ENCODE results near the gene MPHOSPH9.

Gene MPHOSPH9

GRCh38 chr12:123148655-123149054 is 84.3 kb downstream of the MPHOSPH9 start:
- POLR2A ChIA-PET (ENCODE audit: low non-redundant PET): no interaction called here
- TF ChIP-seq CTCF (conservative IDR thresholded peaks at IDR 0.05; ENCODE audit: low read depth): no peak
- no peak overlapping the region for H3K27ac ChIP-seq
- DNase-seq (ENCODE audit: low spot score): no peak
- CTCF ChIA-PET: interaction anchor here (1.0 kb wide), 1 partner anchor 105 kb away, joined by 5 read pairs; no protein-coding TSS in a partner anchor

GRCh38 chr12:123148223-123148622 is 84.7 kb downstream of the MPHOSPH9 start:
- DNase-seq (ENCODE audit: low spot score): no peak
- H3K27ac ChIP-seq: no peak overlapping the region
- POLR2A ChIA-PET (ENCODE audit: low non-redundant PET): no interaction called here
- CTCF ChIA-PET: no interaction called here
- TF ChIP-seq CTCF (conservative IDR thresholded peaks at IDR 0.05; ENCODE audit: low read depth): no peak

- no peak for TF ChIP-seq CTCF (conservative IDR thresholded peaks at IDR 0.05; ENCODE audit: low read depth)
- DNase-seq (ENCODE audit: low spot score): no peak
- ChIA-PET POLR2A (ENCODE audit: low non-redundant PET) (no interaction called here), CTCF (interaction anchor here (0.7 kb wide), 1 partner anchor 11 kb away, joined by 5 read pairs; no protein-coding TSS in a partner anchor)
- no peak overlapping the region for H3K27ac ChIP-seq
These were observed 87.7 kb downstream of the MPHOSPH9 start for GRCh38 chr12:123145211-123145610.

- DNase-seq (ENCODE audit: low spot score): no peak
- ChIA-PET POLR2A (ENCODE audit: low non-redundant PET) (no interaction called here), CTCF (interaction anchor here (0.7 kb wide), 1 partner anchor 49 kb away, joined by 4 read pairs; no protein-coding TSS in a partner anchor)
- no peak for TF ChIP-seq CTCF (conservative IDR thresholded peaks at IDR 0.05; ENCODE audit: low read depth)
- H3K27ac ChIP-seq: no peak overlapping the region
These were observed 89.0 kb downstream of the MPHOSPH9 start for GRCh38 chr12:123143736-123144461.

- no peak overlapping the region for H3K27ac ChIP-seq
- TF ChIP-seq CTCF (conservative IDR thresholded peaks at IDR 0.05; ENCODE audit: low read depth): no peak
- ChIA-PET CTCF (interaction anchor here (0.7 kb wide), 1 partner anchor 48 kb away, joined by 4 read pairs; no protein-coding TSS in a partner anchor), POLR2A (ENCODE audit: low non-redundant PET) (no interaction called here)
- DNase-seq (ENCODE audit: low spot score): no peak
These were observed 89.8 kb downstream of the MPHOSPH9 start for GRCh38 chr12:123142921-123143735.

- no peak overlapping the region for H3K27ac ChIP-seq
- ChIA-PET CTCF (interaction anchor here (0.5 kb wide), 1 partner anchor 295 kb away, joined by 3 read pairs; no protein-coding TSS in a partner anchor), POLR2A (ENCODE audit: low non-redundant PET) (no interaction called here)
- no peak for DNase-seq (ENCODE audit: low spot score)
- no peak for TF ChIP-seq CTCF (conservative IDR thresholded peaks at IDR 0.05; ENCODE audit: low read depth)
These were observed 90.5 kb downstream of the MPHOSPH9 start for GRCh38 chr12:123142518-123142840.
